Fibroblast of pulmonary artery (primary cell): ENCODE measurements around the gene SMAP1.

Source experiments
- DNase-seq: peaks from one replicate; pipeline ENCODE4 v3.0.0-alpha.2; 2010; ENCODE audit warnings: low read depth
- H3K4me3 ChIP-seq: replicated peaks from 2 replicates; pipeline ENCODE4 v1.5.1; 2011; ENCODE audit warnings: low read depth, mild to moderate bottlenecking, control low read depth, low read length, moderate library complexity
- CTCF ChIP-seq: IDR thresholded peaks from 2 replicates; pipeline ENCODE4 v1.5.1; 2011; ENCODE audit warnings: mild to moderate bottlenecking, control low read depth, low read length, inconsistent platforms; ENCODE audit errors: missing control alignments

The SMAP1 gene

GRCh38 chr6:70860045-70860444 lies 192.4 kb downstream of the SMAP1 start:
- no peak for TF ChIP-seq CTCF
- no peak overlapping the region for H3K4me3 ChIP-seq
- DNase-seq: no peak

GRCh38 chr6:70860920-70861319 lies 193.2 kb downstream of the SMAP1 start:
- no peak for TF ChIP-seq CTCF
- no peak overlapping the region for H3K4me3 ChIP-seq
- no peak for DNase-seq

- H3K4me3 ChIP-seq: no peak overlapping the region
- DNase-seq: no peak
- no peak for TF ChIP-seq CTCF
These were observed 195.7 kb downstream of the SMAP1 start for GRCh38 chr6:70863343-70863742.

- DNase-seq: no peak
- TF ChIP-seq CTCF: no peak
- H3K4me3 ChIP-seq: no peak overlapping the region
These were observed 196.7 kb downstream of the SMAP1 start for GRCh38 chr6:70864401-70864800.

- TF ChIP-seq CTCF: no peak
- no peak for DNase-seq
These were observed 204.8 kb downstream of the SMAP1 start for GRCh38 chr6:70872469-70872868.

GRCh38 chr6:70874181-70874913 lies 206.7 kb downstream of the SMAP1 start:
- no peak for TF ChIP-seq CTCF
- H3K4me3 ChIP-seq: no peak overlapping the region
- DNase-seq: no peak

More at GRCh38 chr6:70872469-70872868, 204.8 kb downstream of the SMAP1 start:
- H3K4me3 ChIP-seq: no peak overlapping the region

- no peak overlapping the region for H3K4me3 ChIP-seq
- TF ChIP-seq CTCF: no peak
- no peak for DNase-seq
These were observed 211.8 kb downstream of the SMAP1 start for GRCh38 chr6:70879496-70879895.
